ENCODE measurements around the gene SPHK1.

SPHK1 gene

DNA sequence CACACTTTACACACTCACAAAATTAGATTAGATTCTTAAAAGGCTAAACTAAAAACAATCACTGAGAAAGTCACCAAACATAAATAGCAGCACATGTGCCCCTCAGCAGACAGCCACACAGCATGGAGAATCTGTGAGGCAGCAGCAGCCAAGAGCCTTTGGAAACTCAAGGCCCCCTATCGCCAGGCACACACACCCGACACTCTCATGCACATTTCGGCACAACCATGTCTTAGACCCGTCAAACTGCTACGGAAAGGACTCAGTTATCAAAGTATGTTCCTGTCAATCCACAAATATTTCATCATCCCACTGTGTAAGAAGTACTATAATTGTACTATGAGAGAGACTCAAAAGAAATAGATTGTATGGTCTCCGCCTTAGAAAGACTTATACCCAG, 47.6 kb downstream of the SPHK1 start:
- no peaks in the 10 kb centered on the region for H3K79me1 ChIP-seq (ENCODE audit: low read depth, low read length)
- H3K14ac ChIP-seq (ENCODE audit: low read length), result no peak overlapping the region
- WGBS, 2 donors (ENCODE audit: extremely low coverage in 2 of 2, insufficient read length in 2 of 2, insufficient replicate concordance in 1 of 2), result no CpG with 5 or more reads among the region's 6 CpGs
- H2BK12ac ChIP-seq (ENCODE audit: low read length), result no peak overlapping the region
- no peak overlapping the region for H3K4me3 ChIP-seq (ENCODE audit: low read length in 2 of 2)
- H3K27ac ChIP-seq (replicated peaks; ENCODE audit: low read length), result no peak overlapping the region
- no peak overlapping the region for H4K8ac ChIP-seq (ENCODE audit: low read depth, low read length)
- no peak overlapping the region for H2BK5ac ChIP-seq (ENCODE audit: low read length)
- DNase-seq (ENCODE audit: low spot score), result no peak
- no peak overlapping the region for H3K4ac ChIP-seq (ENCODE audit: low read length)
- H2BK120ac ChIP-seq (ENCODE audit: low read depth, low read length), result no peak overlapping the region
- peaks cover 0 to under 1% of the 10 kb centered on the region in 2 donors for H3K9me3 ChIP-seq (replicated peaks in 1 of 2; ENCODE audit: control insufficient read depth in 2 of 2, insufficient read depth in 1 of 2, low read depth in 1 of 2, low read length in 2 of 2)
- no peak overlapping the region for H2AFZ ChIP-seq (ENCODE audit: low read length)
- H3K23ac ChIP-seq (ENCODE audit: low read depth, low read length, poor library complexity), result no peak overlapping the region
- peaks cover 1 to 19% of the 10 kb centered on the region in 2 donors for H3K36me3 ChIP-seq (replicated peaks in 1 of 2; ENCODE audit: control insufficient read depth in 2 of 2, insufficient read depth in 2 of 2, low read length in 2 of 2)
- no peak overlapping the region for H2AK5ac ChIP-seq (ENCODE audit: low read depth, low read length)
- peaks cover 0 to 4% of the 10 kb centered on the region in 2 donors for H3K4me1 ChIP-seq (ENCODE audit: control insufficient read depth in 2 of 2, insufficient read depth in 1 of 2, low read depth in 1 of 2, low read length in 2 of 2)
- no peak overlapping the region for H3K9ac ChIP-seq (ENCODE audit: low read depth, low read length, poor library complexity)
- no peak overlapping the region for H3K18ac ChIP-seq (ENCODE audit: low read length)
- no peaks in the 10 kb centered on the region for H3K27me3 ChIP-seq (ENCODE audit: control insufficient read depth in 3 of 3, insufficient read depth in 3 of 3, low read depth in 1 of 3, low read length in 3 of 3)
- no peak overlapping the region for H4K91ac ChIP-seq (ENCODE audit: low read depth, low read length, poor library complexity)
- H2BK15ac ChIP-seq (ENCODE audit: low read length), result no peak overlapping the region
- no peak overlapping the region for H3K4me2 ChIP-seq (ENCODE audit: insufficient read depth, low read length, poor library complexity, severe bottlenecking)

DNA sequence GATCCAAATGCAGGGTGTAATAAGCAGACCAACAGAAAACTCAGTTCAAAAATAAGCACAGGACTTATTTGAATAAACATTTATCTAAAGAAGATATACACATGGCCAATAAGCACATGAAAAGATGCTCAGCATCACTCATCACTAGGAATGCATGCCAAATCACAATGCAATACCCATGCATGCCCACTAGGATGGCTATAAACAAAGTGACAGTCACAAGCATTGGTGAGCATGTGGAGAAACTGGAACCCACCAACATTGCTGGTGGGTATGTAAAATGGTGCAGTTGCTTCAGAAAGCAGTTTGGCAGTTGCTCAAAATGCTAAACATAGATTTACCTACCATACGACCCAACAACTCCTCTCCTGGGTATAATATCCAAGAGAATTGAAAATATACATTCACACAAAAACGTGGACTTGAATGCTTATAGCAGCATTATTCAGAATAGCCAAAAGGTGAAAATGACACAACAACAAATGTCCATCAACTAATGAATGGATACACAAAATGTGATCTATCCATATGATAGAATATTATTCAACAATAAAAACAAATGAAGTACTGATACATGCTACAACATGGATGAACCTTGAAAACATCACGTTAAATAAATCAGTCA, 48.4 kb downstream of the SPHK1 start:
- H2AFZ ChIP-seq (ENCODE audit: low read length), result no peak overlapping the region
- no peak overlapping the region for H2BK12ac ChIP-seq (ENCODE audit: low read length)
- peaks cover 0 to 8% of the 10 kb centered on the region in 2 donors for H3K4me1 ChIP-seq (ENCODE audit: control insufficient read depth in 2 of 2, insufficient read depth in 1 of 2, low read depth in 1 of 2, low read length in 2 of 2)
- no peak overlapping the region for H4K8ac ChIP-seq (ENCODE audit: low read depth, low read length)
- H3K27me3 ChIP-seq (ENCODE audit: control insufficient read depth in 3 of 3, insufficient read depth in 3 of 3, low read depth in 1 of 3, low read length in 3 of 3), result no peaks in the 10 kb centered on the region
- H3K9ac ChIP-seq (ENCODE audit: low read depth, low read length, poor library complexity), result no peak overlapping the region
- H3K4me2 ChIP-seq (ENCODE audit: insufficient read depth, low read length, poor library complexity, severe bottlenecking), result no peak overlapping the region
- H2BK5ac ChIP-seq (ENCODE audit: low read length), result no peak overlapping the region
- no CpG with 5 or more reads among the region's 3 CpGs for WGBS, 2 donors (ENCODE audit: extremely low coverage in 2 of 2, insufficient read length in 2 of 2, insufficient replicate concordance in 1 of 2)
- peaks cover 1 to 19% of the 10 kb centered on the region in 2 donors for H3K36me3 ChIP-seq (replicated peaks in 1 of 2; ENCODE audit: control insufficient read depth in 2 of 2, insufficient read depth in 2 of 2, low read length in 2 of 2)
- H3K4ac ChIP-seq (ENCODE audit: low read length), result no peak overlapping the region
- no peak overlapping the region for H3K27ac ChIP-seq (replicated peaks; ENCODE audit: low read length)
- no peak for DNase-seq (ENCODE audit: low spot score)
- H3K79me1 ChIP-seq (ENCODE audit: low read depth, low read length), result no peaks in the 10 kb centered on the region
- H3K23ac ChIP-seq (ENCODE audit: low read depth, low read length, poor library complexity), result no peak overlapping the region
- H4K91ac ChIP-seq (ENCODE audit: low read depth, low read length, poor library complexity), result no peak overlapping the region
- no peaks in the 10 kb centered on the region for H3K9me3 ChIP-seq (replicated peaks in 1 of 2; ENCODE audit: control insufficient read depth in 2 of 2, insufficient read depth in 1 of 2, low read depth in 1 of 2, low read length in 2 of 2)
- no peak overlapping the region for H2BK15ac ChIP-seq (ENCODE audit: low read length)
- no peak overlapping the region for H2AK5ac ChIP-seq (ENCODE audit: low read depth, low read length)
- no peak overlapping the region for H2BK120ac ChIP-seq (ENCODE audit: low read depth, low read length)
- no peak overlapping the region for H3K18ac ChIP-seq (ENCODE audit: low read length)
- no peak overlapping the region for H3K14ac ChIP-seq (ENCODE audit: low read length)
- H3K4me3 ChIP-seq (ENCODE audit: low read length in 2 of 2), result no peak overlapping the region

DNA sequence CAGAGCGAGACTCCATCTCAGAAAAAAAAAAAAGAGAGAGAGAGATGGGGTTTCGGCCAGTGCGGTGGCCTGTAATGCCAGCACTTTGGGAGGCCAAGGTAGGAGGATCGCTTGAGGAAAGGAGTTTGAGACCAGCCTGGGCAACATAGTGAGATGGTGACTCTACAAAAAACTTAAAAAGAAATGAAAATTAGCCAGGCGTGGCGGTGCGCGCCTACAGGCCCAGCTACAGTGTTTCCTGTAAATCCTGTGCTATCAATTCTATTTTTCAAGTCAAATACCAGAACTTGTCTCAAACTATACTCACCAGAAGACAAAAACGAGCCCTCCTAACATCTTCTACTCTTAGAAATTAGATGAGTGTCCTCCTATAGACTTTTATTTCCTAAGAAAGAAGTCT, 49.3 kb downstream of the SPHK1 start:
- Histone ChIP-seq H3K4me1 (ENCODE audit: control insufficient read depth in 2 of 2, insufficient read depth in 1 of 2, low read depth in 1 of 2, low read length in 2 of 2) (peaks cover 0 to 11% of the 10 kb centered on the region in 2 donors), H3K36me3 (replicated peaks in 1 of 2; ENCODE audit: control insufficient read depth in 2 of 2, insufficient read depth in 2 of 2, low read length in 2 of 2) (peaks cover 1 to 19% of the 10 kb centered on the region in 2 donors), H4K8ac (ENCODE audit: low read depth, low read length) (no peak overlapping the region), H3K18ac (ENCODE audit: low read length) (no peak overlapping the region), H3K9ac (ENCODE audit: low read depth, low read length, poor library complexity) (no peak overlapping the region), H2AFZ (ENCODE audit: low read length) (no peak overlapping the region), H3K27me3 (ENCODE audit: control insufficient read depth in 3 of 3, insufficient read depth in 3 of 3, low read depth in 1 of 3, low read length in 3 of 3) (no peaks in the 10 kb centered on the region), H2BK12ac (ENCODE audit: low read length) (no peak overlapping the region), H2BK120ac (ENCODE audit: low read depth, low read length) (no peak overlapping the region), H3K23ac (ENCODE audit: low read depth, low read length, poor library complexity) (no peak overlapping the region), H3K4ac (ENCODE audit: low read length) (no peak overlapping the region), H4K91ac (ENCODE audit: low read depth, low read length, poor library complexity) (no peak overlapping the region), H3K79me1 (ENCODE audit: low read depth, low read length) (no peaks in the 10 kb centered on the region), H3K27ac (replicated peaks; ENCODE audit: low read length) (no peak overlapping the region), H3K9me3 (replicated peaks in 1 of 2; ENCODE audit: control insufficient read depth in 2 of 2, insufficient read depth in 1 of 2, low read depth in 1 of 2, low read length in 2 of 2) (no peaks in the 10 kb centered on the region), H2BK5ac (ENCODE audit: low read length) (no peak overlapping the region), H2AK5ac (ENCODE audit: low read depth, low read length) (no peak overlapping the region), H3K4me2 (ENCODE audit: insufficient read depth, low read length, poor library complexity, severe bottlenecking) (no peak overlapping the region), H3K4me3 (ENCODE audit: low read length in 2 of 2) (no peak overlapping the region), H2BK15ac (ENCODE audit: low read length) (no peak overlapping the region), H3K14ac (ENCODE audit: low read length) (no peak overlapping the region)
- no peak for DNase-seq (ENCODE audit: low spot score)
- no CpG with 5 or more reads among the region's 9 CpGs for WGBS, 2 donors (ENCODE audit: extremely low coverage in 2 of 2, insufficient read length in 2 of 2, insufficient replicate concordance in 1 of 2)

DNA sequence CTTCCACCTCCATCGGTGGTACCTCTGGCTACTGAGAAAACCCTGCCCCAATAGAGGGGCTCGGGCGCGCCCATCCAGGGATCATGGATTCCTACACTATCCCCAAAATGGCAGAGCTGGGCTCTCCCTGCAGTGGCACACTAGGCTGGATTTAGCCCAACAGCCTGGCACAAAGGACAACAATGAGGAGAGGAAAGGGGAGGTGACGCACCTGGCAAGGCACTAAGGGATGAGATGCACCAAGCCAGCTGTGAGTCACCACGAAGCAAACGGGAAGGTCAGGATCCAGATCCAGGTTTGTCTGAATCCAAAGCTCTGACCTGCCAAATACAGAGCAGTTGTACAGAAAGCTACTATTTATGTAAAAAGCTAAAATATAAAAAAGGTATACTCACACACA, 50.5 kb downstream of the SPHK1 start:
- no peak overlapping the region for H4K91ac ChIP-seq (ENCODE audit: low read depth, low read length, poor library complexity)
- no peak overlapping the region for H2BK12ac ChIP-seq (ENCODE audit: low read length)
- no peak overlapping the region for H3K27ac ChIP-seq (replicated peaks; ENCODE audit: low read length)
- no peak overlapping the region for H2BK5ac ChIP-seq (ENCODE audit: low read length)
- H3K18ac ChIP-seq (ENCODE audit: low read length), result no peak overlapping the region
- H3K4me1 ChIP-seq (ENCODE audit: control insufficient read depth in 2 of 2, insufficient read depth in 1 of 2, low read depth in 1 of 2, low read length in 2 of 2), result peaks cover 4 to 17% of the 10 kb centered on the region in 2 donors
- H2AFZ ChIP-seq (ENCODE audit: low read length), result no peak overlapping the region
- no peak for DNase-seq (ENCODE audit: low spot score)
- H3K9ac ChIP-seq (ENCODE audit: low read depth, low read length, poor library complexity), result no peak overlapping the region
- H2BK15ac ChIP-seq (ENCODE audit: low read length), result no peak overlapping the region
- no peak overlapping the region for H4K8ac ChIP-seq (ENCODE audit: low read depth, low read length)
- no peak overlapping the region for H3K4me2 ChIP-seq (ENCODE audit: insufficient read depth, low read length, poor library complexity, severe bottlenecking)
- no peak overlapping the region for H3K4ac ChIP-seq (ENCODE audit: low read length)
- no peak overlapping the region for H3K23ac ChIP-seq (ENCODE audit: low read depth, low read length, poor library complexity)
- no peak overlapping the region for H3K4me3 ChIP-seq (ENCODE audit: low read length in 2 of 2)
- no peak overlapping the region for H2AK5ac ChIP-seq (ENCODE audit: low read depth, low read length)
- peaks cover 1 to 26% of the 10 kb centered on the region in 2 donors for H3K36me3 ChIP-seq (replicated peaks in 1 of 2; ENCODE audit: control insufficient read depth in 2 of 2, insufficient read depth in 2 of 2, low read length in 2 of 2)
- H3K79me1 ChIP-seq (ENCODE audit: low read depth, low read length), result no peaks in the 10 kb centered on the region
- H3K14ac ChIP-seq (ENCODE audit: low read length), result no peak overlapping the region
- H2BK120ac ChIP-seq (ENCODE audit: low read depth, low read length), result no peak overlapping the region
- H3K27me3 ChIP-seq (ENCODE audit: control insufficient read depth in 3 of 3, insufficient read depth in 3 of 3, low read depth in 1 of 3, low read length in 3 of 3), result no peaks in the 10 kb centered on the region
- no CpG with 5 or more reads among the region's 7 CpGs for WGBS, 2 donors (ENCODE audit: extremely low coverage in 2 of 2, insufficient read length in 2 of 2, insufficient replicate concordance in 1 of 2)
- H3K9me3 ChIP-seq (replicated peaks in 1 of 2; ENCODE audit: control insufficient read depth in 2 of 2, insufficient read depth in 1 of 2, low read depth in 1 of 2, low read length in 2 of 2), result no peaks in the 10 kb centered on the region

All from neuronal stem cell (in vitro differentiated cells).